BLaER1 (cell line): ENCODE results near the gene ATF3.

Experiments used
- H3K27ac ChIP-seq: shearing (Covaris generic); formaldehyde crosslinking; 2 replicates; pipeline ENCODE4 v1.8.1; 2022
- H3K27me3 ChIP-seq: shearing (Covaris generic); formaldehyde crosslinking; 2 replicates; pipeline ENCODE4 v1.8.1; 2022
- H3K36me3 ChIP-seq: shearing (Covaris generic); formaldehyde crosslinking; 2 replicates; pipeline ENCODE4 v1.8.1; 2022
- H3K4me1 ChIP-seq: shearing (Covaris generic); formaldehyde crosslinking; 2 replicates; pipeline ENCODE4 v1.8.1; 2022
- H3K4me2 ChIP-seq: shearing (Covaris generic); formaldehyde crosslinking; 2 replicates; pipeline ENCODE4 v1.8.1; 2022
- H3K4me3 ChIP-seq: shearing (Covaris generic); formaldehyde crosslinking; 2 replicates; pipeline ENCODE4 v1.8.1; 2022
- H3K9ac ChIP-seq: shearing (Covaris generic); formaldehyde crosslinking; 2 replicates; pipeline ENCODE4 v1.8.1; 2022
- H3K9me3 ChIP-seq: shearing (Covaris generic); formaldehyde crosslinking; 2 replicates; pipeline ENCODE4 v1.8.1; 2022
- H4K20me1 ChIP-seq: shearing (Covaris generic); formaldehyde crosslinking; 2 replicates; pipeline ENCODE4 v1.8.1; 2022
- Cebpa-rat ChIP-seq: shearing (Covaris generic); IDR thresholded peaks from 2 replicates; pipeline ENCODE4 v1.8.1; 2022

ATF3 gene

GRCh38 chr1:212614453-212615200 is 6.1 kb downstream of the ATF3 start:
- Histone ChIP-seq H3K9me3 (no peaks in the 10 kb centered on the region), H3K4me2 (no peak overlapping the region), H3K36me3 (peaks cover 48% of the 10 kb centered on the region), H3K4me3 (no peak overlapping the region), H3K27ac (no peak overlapping the region), H4K20me1 (peaks cover 50% of the 10 kb centered on the region), H3K9ac (no peak overlapping the region), H3K27me3 (0 out of 2 replicates have a peak, but pooled peaks cover 4% of the 10 kb centered on the region), H3K4me1 (peaks cover 14% of the 10 kb centered on the region)
- TF ChIP-seq Cebpa-rat = no peak

- no peaks in the 10 kb centered on the region for H3K9me3 ChIP-seq
- H4K20me1 ChIP-seq = peaks cover 45% of the 10 kb centered on the region
- H3K27ac ChIP-seq = no peak overlapping the region
- no peak for TF ChIP-seq Cebpa-rat
- H3K4me2 ChIP-seq = no peak overlapping the region
- H3K36me3 ChIP-seq = peaks cover 53% of the 10 kb centered on the region
- no peak overlapping the region for H3K9ac ChIP-seq
- peaks cover 9% of the 10 kb centered on the region for H3K4me1 ChIP-seq
- H3K4me3 ChIP-seq = no peak overlapping the region
- H3K27me3 ChIP-seq = no peaks in the 10 kb centered on the region
Measured at GRCh38 chr1:212615201-212615470, 6.6 kb downstream of the ATF3 start.

GRCh38 chr1:212618466-212619210 is 10.1 kb downstream of the ATF3 start:
- TF ChIP-seq Cebpa-rat = no peak
- Histone ChIP-seq H3K36me3 (peaks cover 62% of the 10 kb centered on the region), H3K4me2 (no peak overlapping the region), H3K9me3 (no peaks in the 10 kb centered on the region), H4K20me1 (peaks cover 11% of the 10 kb centered on the region), H3K27me3 (no peaks in the 10 kb centered on the region), H3K4me1 (peaks cover 12% of the 10 kb centered on the region), H3K9ac (no peak overlapping the region), H3K4me3 (no peak overlapping the region), H3K27ac (no peak overlapping the region)

GRCh38 chr1:212620293-212620692 is 11.7 kb downstream of the ATF3 start:
- Histone ChIP-seq H3K27me3 (no peaks in the 10 kb centered on the region), H3K36me3 (peaks cover 56% of the 10 kb centered on the region), H3K4me1 (peaks cover 12% of the 10 kb centered on the region), H3K9ac (no peak overlapping the region), H4K20me1 (no peaks in the 10 kb centered on the region), H3K4me2 (no peak overlapping the region), H3K9me3 (no peaks in the 10 kb centered on the region), H3K27ac (no peak overlapping the region), H3K4me3 (no peak overlapping the region)
- TF ChIP-seq Cebpa-rat = no peak

GRCh38 chr1:212621043-212621948 is 12.7 kb downstream of the ATF3 start:
- Histone ChIP-seq H3K4me2 (peak overlapping the region; percentile 25), H3K9me3 (no peaks in the 10 kb centered on the region), H3K36me3 (peaks cover 48% of the 10 kb centered on the region), H3K4me1 (peaks cover 12% of the 10 kb centered on the region), H3K4me3 (no peak overlapping the region), H3K9ac (no peak overlapping the region), H4K20me1 (no peaks in the 10 kb centered on the region), H3K27ac (no peak overlapping the region), H3K27me3 (no peaks in the 10 kb centered on the region)
- no peak for TF ChIP-seq Cebpa-rat

- H3K27me3 ChIP-seq = no peaks in the 10 kb centered on the region
- TF ChIP-seq Cebpa-rat = no peak
- H3K4me1 ChIP-seq = peaks cover 12% of the 10 kb centered on the region
- no peaks in the 10 kb centered on the region for H3K9me3 ChIP-seq
- no peak overlapping the region for H3K27ac ChIP-seq
- no peak overlapping the region for H3K4me3 ChIP-seq
- H3K9ac ChIP-seq = no peak overlapping the region
- peak overlapping the region; percentile 25 for H3K4me2 ChIP-seq
- H3K36me3 ChIP-seq = peaks cover 42% of the 10 kb centered on the region
- no peaks in the 10 kb centered on the region for H4K20me1 ChIP-seq
Measured at GRCh38 chr1:212621949-212622305, 13.4 kb downstream of the ATF3 start.

- Histone ChIP-seq H4K20me1 (no peaks in the 10 kb centered on the region), H3K27me3 (no peaks in the 10 kb centered on the region), H3K27ac (no peak overlapping the region), H3K9ac (no peak overlapping the region), H3K36me3 (peaks cover 36% of the 10 kb centered on the region), H3K9me3 (no peaks in the 10 kb centered on the region), H3K4me3 (no peak overlapping the region), H3K4me2 (no peak overlapping the region), H3K4me1 (peaks cover 12% of the 10 kb centered on the region)
- no peak for TF ChIP-seq Cebpa-rat
Measured at GRCh38 chr1:212622467-212622866, 13.9 kb downstream of the ATF3 start.

- H3K36me3 ChIP-seq = peaks cover 34% of the 10 kb centered on the region
- no peak for TF ChIP-seq Cebpa-rat
Measured at GRCh38 chr1:212622906-212623305, 14.3 kb downstream of the ATF3 start.

GRCh38 chr1:212623603-212624002 is 15.0 kb downstream of the ATF3 start:
- peaks cover 15% of the 10 kb centered on the region for H3K4me1 ChIP-seq
- no peak overlapping the region for H3K9ac ChIP-seq
- no peaks in the 10 kb centered on the region for H4K20me1 ChIP-seq
- no peak for TF ChIP-seq Cebpa-rat
- H3K36me3 ChIP-seq = peaks cover 27% of the 10 kb centered on the region
- H3K27me3 ChIP-seq = no peaks in the 10 kb centered on the region
- H3K9me3 ChIP-seq = no peaks in the 10 kb centered on the region
- H3K27ac ChIP-seq = no peak overlapping the region
- no peak overlapping the region for H3K4me2 ChIP-seq
- H3K4me3 ChIP-seq = no peak overlapping the region

More at GRCh38 chr1:212622906-212623305, 14.3 kb downstream of the ATF3 start:
- Histone ChIP-seq H3K9me3 (no peaks in the 10 kb centered on the region), H3K27ac (no peak overlapping the region), H3K4me3 (no peak overlapping the region), H3K27me3 (no peaks in the 10 kb centered on the region), H3K4me1 (peaks cover 12% of the 10 kb centered on the region), H3K4me2 (no peak overlapping the region), H4K20me1 (no peaks in the 10 kb centered on the region), H3K9ac (no peak overlapping the region)
